GM13977 (cell line): ENCODE measurements around the gene LRRC8A.

Experiments
- DNase-seq: peaks from one replicate; pipeline ENCODE4 v3.0.0; 2012; ENCODE audit warnings: low spot score
- in situ Hi-C: fragments of 300-500 bp; cut with MboI; formaldehyde crosslinking; loops from one replicate; pipeline ENCODE4 v1.12.0; 2022; ENCODE audit warnings: low sequenced_read_pairs, low pct_unique_long_range_greater_than_20kb, mixed read lengths, inconsistent platforms; ENCODE audit not compliant: unreplicated experiment
- TF ChIP-seq, protein P1 (sequence below): IDR thresholded peaks from 2 replicates; pipeline ENCODE4 v1.5.1; 2012; ENCODE audit warnings: mild to moderate bottlenecking, control low read depth; ENCODE audit not compliant: insufficient read depth; ENCODE audit errors: extremely low read depth, missing control alignments

LRRC8A gene

DNA sequence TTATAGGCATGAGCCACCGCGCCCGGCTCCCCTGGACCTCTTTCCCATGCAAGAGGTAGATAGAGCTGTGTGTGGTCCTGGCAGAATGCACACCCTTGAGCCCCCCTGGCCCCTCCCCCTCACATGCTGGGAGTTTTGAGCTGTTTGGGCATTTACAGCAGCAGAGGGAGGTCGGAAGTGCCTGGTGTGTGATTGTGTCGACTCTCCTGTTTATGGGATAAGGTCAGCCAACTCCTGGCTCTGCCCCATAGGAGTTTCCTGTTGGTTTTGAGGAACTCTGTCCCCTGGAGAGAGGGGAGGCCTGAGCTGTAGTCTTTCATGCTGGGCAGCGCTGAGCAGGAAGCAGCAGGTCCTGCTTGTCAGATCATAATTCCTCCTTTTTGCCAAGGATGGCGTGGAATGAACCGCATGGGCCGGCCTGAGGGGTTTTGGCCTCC is 6.0 kb downstream of the LRRC8A start:
- in situ Hi-C loops = no loop called here
- no peak for DNase-seq

DNA sequence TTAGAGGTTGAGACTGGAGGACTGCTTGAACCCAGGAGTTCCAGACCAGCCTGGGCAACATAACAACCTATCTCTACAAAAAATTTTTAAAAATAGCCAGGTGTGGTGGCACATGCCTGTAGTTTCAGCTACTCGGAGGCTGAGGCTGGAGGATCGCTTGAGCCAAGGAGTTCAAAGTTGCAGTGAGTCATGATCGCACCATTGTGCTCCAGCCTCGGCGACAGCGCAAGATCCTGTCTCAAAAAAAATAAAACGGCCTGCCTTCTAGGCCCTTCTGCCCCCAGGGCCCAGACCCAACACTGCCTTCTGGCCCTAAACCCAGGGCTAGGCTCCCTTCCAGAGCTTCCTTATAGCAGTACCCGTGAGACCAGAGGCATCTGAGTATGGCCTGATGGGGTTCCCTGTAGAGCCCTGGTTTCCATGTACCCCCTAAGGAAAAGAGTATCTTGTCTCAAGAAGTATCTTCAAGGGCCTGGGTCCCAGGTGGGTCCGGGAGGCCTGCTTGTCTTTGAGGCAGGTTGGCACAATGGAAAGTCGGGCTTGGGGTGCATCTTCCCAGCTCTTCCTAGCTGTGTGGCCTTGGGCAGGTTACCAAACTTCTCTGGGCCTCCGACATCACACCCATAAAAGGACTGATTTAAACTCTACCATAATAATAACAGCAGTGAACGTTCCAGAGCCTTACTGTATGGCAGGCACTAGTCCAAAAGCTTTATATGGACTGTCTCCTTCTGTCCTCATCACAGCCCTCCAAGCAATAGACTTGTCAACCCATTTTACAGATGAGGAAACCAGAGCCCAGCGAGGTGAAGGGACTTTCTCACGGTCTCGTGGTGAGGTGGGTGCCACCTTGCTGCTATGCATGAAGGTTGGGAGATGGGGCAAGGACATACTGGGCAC is 9.6 kb downstream of the LRRC8A start:
- in situ Hi-C loops = no loop called here
- DNase-seq = no peak
- TF ChIP-seq, protein P1, sequence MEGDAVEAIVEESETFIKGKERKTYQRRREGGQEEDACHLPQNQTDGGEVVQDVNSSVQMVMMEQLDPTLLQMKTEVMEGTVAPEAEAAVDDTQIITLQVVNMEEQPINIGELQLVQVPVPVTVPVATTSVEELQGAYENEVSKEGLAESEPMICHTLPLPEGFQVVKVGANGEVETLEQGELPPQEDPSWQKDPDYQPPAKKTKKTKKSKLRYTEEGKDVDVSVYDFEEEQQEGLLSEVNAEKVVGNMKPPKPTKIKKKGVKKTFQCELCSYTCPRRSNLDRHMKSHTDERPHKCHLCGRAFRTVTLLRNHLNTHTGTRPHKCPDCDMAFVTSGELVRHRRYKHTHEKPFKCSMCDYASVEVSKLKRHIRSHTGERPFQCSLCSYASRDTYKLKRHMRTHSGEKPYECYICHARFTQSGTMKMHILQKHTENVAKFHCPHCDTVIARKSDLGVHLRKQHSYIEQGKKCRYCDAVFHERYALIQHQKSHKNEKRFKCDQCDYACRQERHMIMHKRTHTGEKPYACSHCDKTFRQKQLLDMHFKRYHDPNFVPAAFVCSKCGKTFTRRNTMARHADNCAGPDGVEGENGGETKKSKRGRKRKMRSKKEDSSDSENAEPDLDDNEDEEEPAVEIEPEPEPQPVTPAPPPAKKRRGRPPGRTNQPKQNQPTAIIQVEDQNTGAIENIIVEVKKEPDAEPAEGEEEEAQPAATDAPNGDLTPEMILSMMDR = no peak

More for the DNA sequence above, 6.0 kb downstream of the LRRC8A start:
- TF ChIP-seq, protein P1 = no peak

DNA sequence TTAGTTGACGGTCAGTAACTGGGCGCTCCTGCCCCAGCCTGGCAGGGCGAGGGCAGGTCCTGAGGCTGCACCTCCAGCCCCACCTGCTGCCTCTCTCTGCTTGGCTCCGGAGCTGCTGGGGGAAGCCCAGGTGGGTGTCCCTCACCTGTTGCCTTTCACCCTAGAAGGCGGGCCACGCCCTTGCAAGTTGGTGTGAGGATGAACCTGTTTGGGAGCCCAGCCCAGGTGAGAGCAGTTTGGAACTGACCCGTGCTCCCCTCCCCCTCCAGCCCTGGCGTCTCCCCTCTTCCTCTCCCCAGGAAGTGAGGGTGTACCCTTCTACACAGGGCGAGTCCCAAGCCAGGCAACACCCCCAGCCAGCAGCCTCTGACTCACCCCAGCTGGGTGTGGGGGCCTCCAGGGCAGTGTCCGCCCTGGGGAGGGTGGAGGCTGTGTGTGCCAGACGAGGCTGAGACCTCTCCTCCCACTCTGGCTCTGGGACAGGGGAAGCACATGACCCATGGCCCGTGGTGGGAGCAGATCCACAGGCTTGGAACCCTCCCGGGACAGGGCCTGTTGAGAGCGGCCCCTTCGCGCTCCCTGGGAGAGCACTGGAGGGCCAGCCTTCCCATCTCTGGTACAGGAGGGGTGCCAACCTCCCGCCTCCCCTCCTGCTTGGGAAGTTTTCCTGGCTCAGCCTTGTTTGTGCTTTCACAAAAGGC is 10.4 kb downstream of the LRRC8A start:
- TF ChIP-seq, protein P1 = no peak
- in situ Hi-C loops = no loop called here
- no peak for DNase-seq

DNA sequence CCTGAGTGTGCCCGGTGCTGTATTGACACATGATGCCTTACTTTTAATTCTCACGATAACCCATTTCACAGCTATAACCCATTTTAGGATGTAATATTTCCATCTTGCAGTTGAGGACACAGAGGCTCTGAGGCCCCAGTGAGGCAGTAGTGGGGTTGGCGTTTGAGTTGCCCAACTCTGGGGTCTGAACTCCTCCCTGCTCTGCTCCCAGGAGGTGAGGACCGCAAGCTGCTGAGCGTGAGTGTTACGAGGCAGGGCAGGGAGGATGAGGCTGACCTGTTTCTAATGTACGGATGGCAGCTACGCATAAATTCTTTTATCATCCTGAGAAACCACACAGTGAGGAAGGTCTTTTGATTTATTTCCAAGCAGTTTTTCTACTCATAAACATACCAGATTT is 11.4 kb downstream of the LRRC8A start:
- DNase-seq = no peak
- TF ChIP-seq, protein P1 = no peak
- in situ Hi-C loops = no loop called here

DNA sequence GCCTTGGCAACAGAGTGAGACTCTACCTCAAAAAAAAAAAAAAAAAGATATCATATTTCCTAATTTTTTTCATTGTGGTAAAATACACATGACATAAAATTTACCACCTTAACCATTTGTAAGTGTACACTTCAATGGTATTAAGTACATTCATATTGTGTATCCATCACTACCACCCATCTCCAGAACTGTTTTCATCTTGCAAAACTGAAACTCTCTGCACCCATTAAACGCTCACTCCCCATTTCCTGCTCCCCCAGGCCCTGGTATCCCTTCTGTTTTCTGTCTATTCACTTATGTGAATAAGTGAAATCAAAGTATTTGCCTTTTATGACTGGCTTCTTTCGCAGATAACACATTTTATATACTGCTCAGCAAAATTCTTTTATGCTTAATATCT is 12.8 kb downstream of the LRRC8A start:
- in situ Hi-C loops = no loop called here
- TF ChIP-seq, protein P1 = no peak
- no peak for DNase-seq

DNA sequence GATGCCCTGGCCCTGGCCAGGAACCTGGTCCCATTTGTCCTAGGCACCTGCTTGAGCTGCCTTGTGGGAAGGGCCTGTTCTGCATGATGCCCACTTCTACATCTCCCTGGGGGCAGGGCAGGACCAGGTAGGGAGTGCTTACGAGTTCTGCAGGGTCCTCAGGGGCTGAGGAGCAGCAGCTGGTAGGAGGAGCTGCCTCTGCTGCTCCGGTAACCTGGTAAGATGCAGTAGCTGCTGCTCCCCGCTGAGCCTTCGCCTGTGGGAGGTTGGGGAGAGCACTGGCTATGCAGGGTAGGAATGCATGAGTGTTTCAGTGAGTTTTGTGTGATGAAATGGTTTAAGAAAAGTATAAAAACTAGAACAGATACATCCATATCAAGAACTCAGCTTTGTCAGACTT is 13.6 kb downstream of the LRRC8A start:
- TF ChIP-seq, protein P1 = no peak
- no peak for DNase-seq
- in situ Hi-C loops = no loop called here
